ENCODE results near the gene KIRREL2. TPM values are rescaled to one million over a fixed set of nuclear protein-coding genes. Genes with fewer than 3 reads are reported as not detected.

The KIRREL2 gene
- total RNA-seq, 1 experiment from 2014 or later = 0.26 TPM

DNA sequence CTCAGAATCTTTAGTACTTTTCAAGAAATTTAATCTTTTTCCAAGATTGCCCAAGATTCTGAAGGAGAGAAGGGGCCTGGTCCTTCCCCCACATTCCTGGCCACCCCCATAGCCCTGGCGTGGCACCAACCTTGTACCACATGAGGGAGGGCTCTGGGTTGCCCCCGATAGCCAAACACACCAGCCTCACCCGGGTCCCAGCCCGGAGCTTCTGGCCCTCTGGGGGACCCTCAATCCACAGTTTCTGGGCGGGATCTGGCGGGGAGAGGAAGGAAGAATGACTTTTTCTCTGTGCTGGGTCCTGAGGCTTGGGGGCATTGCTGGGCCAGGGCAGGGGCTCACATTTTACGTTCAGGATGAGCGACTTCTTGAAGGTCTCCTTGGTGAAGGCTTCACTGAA is 8.8 kb upstream of the KIRREL2 start:
- TF ChIP-seq, protein P1, sequence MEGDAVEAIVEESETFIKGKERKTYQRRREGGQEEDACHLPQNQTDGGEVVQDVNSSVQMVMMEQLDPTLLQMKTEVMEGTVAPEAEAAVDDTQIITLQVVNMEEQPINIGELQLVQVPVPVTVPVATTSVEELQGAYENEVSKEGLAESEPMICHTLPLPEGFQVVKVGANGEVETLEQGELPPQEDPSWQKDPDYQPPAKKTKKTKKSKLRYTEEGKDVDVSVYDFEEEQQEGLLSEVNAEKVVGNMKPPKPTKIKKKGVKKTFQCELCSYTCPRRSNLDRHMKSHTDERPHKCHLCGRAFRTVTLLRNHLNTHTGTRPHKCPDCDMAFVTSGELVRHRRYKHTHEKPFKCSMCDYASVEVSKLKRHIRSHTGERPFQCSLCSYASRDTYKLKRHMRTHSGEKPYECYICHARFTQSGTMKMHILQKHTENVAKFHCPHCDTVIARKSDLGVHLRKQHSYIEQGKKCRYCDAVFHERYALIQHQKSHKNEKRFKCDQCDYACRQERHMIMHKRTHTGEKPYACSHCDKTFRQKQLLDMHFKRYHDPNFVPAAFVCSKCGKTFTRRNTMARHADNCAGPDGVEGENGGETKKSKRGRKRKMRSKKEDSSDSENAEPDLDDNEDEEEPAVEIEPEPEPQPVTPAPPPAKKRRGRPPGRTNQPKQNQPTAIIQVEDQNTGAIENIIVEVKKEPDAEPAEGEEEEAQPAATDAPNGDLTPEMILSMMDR (IDR thresholded peaks at IDR 0.05; ENCODE audit: unreplicated experiment) = no peak
- CTCF ChIA-PET = no interaction called here
- intact Hi-C loops (cut with micrococcal nuclease; ENCODE audit: unreplicated experiment) = no loop called here
- DNase-seq = no peak
- BruUV-seq (replicated peaks) = no TSS peak
- Mint-ChIP-seq H3K4me3 (ENCODE audit: low read depth, unreplicated experiment) (no peak overlapping the region), H3K4me1 (ENCODE audit: low read depth, unreplicated experiment) (peaks cover 23% of the 10 kb centered on the region), H3K27ac (ENCODE audit: unreplicated experiment) (no peak overlapping the region), H3K9me3 (ENCODE audit: low read depth, unreplicated experiment) (peaks cover 3% of the 10 kb centered on the region), H3K27me3 (ENCODE audit: unreplicated experiment) (peaks cover 91% of the 10 kb centered on the region), H3K36me3 (ENCODE audit: insufficient read depth, unreplicated experiment) (peaks cover 6% of the 10 kb centered on the region)

DNA sequence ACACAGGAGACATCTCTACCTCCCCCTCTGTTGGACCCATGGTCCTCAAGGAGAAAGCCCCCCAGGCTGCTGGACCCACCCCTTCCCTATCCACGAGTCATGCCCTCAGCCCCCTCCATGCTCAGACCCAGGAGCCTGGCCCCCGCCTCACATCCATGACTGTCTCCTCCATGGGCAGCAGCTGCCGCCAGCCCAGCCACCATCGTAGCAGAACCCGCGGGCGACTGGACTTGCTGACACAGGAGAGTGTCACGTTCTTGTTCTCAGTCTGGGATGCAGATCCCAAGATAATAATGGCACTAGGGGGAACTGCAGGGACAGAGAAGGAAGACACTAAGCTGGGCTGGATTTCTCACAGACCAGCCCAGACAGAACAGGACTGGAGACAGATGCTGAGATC is 8.2 kb upstream of the KIRREL2 start:
- CTCF ChIA-PET = no interaction called here
- BruUV-seq (replicated peaks) = no TSS peak
- H3K4me3 Mint-ChIP-seq (ENCODE audit: low read depth, unreplicated experiment) = no peak overlapping the region
- DNase-seq = no peak
- intact Hi-C loops (cut with micrococcal nuclease; ENCODE audit: unreplicated experiment) = no loop called here
- H3K36me3 Mint-ChIP-seq (ENCODE audit: insufficient read depth, unreplicated experiment) = peaks cover 6% of the 10 kb centered on the region
- H3K27me3 Mint-ChIP-seq (ENCODE audit: unreplicated experiment) = peaks cover 91% of the 10 kb centered on the region
- H3K9me3 Mint-ChIP-seq (ENCODE audit: low read depth, unreplicated experiment) = no peaks in the 10 kb centered on the region
- H3K4me1 Mint-ChIP-seq (ENCODE audit: low read depth, unreplicated experiment) = peaks cover 23% of the 10 kb centered on the region
- H3K27ac Mint-ChIP-seq (ENCODE audit: unreplicated experiment) = no peak overlapping the region
- TF ChIP-seq, protein P1 (IDR thresholded peaks at IDR 0.05; ENCODE audit: unreplicated experiment) = no peak

DNA sequence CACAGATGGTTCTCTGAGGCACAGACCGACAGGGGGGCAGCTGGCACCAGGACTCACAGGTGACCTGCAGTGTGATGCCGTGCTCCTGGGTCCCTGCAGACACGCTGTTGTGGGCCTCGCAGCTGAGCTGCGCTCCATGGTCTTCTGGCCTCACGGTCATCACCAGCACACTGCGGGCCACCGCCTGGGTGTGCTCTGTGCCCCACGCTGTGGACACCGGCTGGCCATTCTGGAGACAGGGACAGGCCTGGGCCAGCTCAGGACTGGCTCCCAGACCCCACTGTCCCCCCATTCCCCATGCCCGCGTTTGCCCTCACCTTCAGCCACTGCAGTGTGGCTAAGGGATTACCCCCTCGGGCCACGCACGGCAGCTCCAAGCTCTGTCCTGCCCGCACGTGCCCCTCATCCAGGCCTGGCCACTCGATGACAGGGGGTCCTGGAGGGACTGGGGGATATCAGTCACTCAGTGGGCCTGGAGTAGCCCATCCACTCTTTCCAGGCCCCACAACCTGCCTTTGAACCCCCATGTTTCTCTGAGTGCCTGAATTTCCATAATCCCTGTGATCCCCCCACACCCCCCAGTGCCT is 7.7 kb upstream of the KIRREL2 start:
- CTCF ChIA-PET = no interaction called here
- H3K4me1 Mint-ChIP-seq (ENCODE audit: low read depth, unreplicated experiment) = peaks cover 23% of the 10 kb centered on the region
- TF ChIP-seq, protein P1 (IDR thresholded peaks at IDR 0.05; ENCODE audit: unreplicated experiment) = no peak
- peaks cover 91% of the 10 kb centered on the region for H3K27me3 Mint-ChIP-seq (ENCODE audit: unreplicated experiment)
- H3K36me3 Mint-ChIP-seq (ENCODE audit: insufficient read depth, unreplicated experiment) = peaks cover 6% of the 10 kb centered on the region
- no TSS peak for BruUV-seq (replicated peaks)
- intact Hi-C loops (cut with micrococcal nuclease; ENCODE audit: unreplicated experiment) = no loop called here
- no peak for DNase-seq
- H3K9me3 Mint-ChIP-seq (ENCODE audit: low read depth, unreplicated experiment) = no peaks in the 10 kb centered on the region
- H3K4me3 Mint-ChIP-seq (ENCODE audit: low read depth, unreplicated experiment) = no peak overlapping the region
- no peak overlapping the region for H3K27ac Mint-ChIP-seq (ENCODE audit: unreplicated experiment)

DNA sequence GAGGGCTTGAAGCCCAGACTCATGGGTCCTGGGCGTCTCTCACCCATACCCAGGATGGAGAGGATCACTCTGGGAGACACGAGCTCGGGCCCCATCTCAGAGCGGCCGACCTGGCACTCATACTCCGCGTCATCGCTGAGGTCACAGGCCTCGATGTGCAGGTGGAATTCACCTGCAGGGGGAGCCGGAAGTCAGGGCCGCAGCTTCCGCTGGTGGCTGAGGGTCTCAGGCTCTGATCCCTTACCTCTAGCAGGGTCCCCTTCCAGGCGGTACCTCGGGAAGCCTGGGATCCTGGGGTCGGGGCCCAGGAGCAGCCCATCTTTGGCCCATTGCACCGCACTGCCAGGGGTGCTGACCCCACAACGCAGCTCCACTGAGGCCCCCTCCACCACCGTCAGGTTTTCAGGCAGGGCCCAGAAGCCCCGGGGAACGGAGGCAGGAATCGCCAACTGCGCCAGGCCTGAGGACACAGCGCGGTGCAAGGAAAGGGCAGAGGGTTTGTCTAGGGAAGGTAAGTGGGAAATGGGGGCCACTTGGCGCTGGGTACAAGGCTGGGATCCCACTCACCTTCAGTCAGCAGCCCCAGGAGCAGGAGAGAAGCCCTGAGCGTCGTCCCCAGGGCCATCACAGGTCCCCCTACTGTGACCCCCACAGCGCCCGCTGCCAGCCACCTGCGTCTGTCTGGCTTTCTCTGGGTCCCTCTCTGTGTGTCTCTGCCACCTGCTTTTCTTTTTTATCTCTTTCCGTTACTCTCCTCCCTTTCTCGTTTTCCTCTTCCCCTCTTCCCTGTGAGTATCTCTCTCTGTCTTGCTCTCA is 5.3 kb upstream of the KIRREL2 start:
- DNase-seq = no peak
- BruUV-seq (replicated peaks) = no TSS peak
- TF ChIP-seq, protein P1 (IDR thresholded peaks at IDR 0.05; ENCODE audit: unreplicated experiment) = no peak
- H3K27me3 Mint-ChIP-seq (ENCODE audit: unreplicated experiment) = peaks cover 91% of the 10 kb centered on the region
- CTCF ChIA-PET = no interaction called here
- intact Hi-C loops (cut with micrococcal nuclease; ENCODE audit: unreplicated experiment) = no loop called here
- no peak overlapping the region for H3K4me3 Mint-ChIP-seq (ENCODE audit: low read depth, unreplicated experiment)
- H3K9me3 Mint-ChIP-seq (ENCODE audit: low read depth, unreplicated experiment) = no peaks in the 10 kb centered on the region
- peaks cover 14% of the 10 kb centered on the region for H3K4me1 Mint-ChIP-seq (ENCODE audit: low read depth, unreplicated experiment)
- no peak overlapping the region for H3K27ac Mint-ChIP-seq (ENCODE audit: unreplicated experiment)
- H3K36me3 Mint-ChIP-seq (ENCODE audit: insufficient read depth, unreplicated experiment) = peaks cover 2% of the 10 kb centered on the region
